HG03378 (cell line): ENCODE data around the gene GJB1.
"Not testable (repeated sequence)": the region's sequence is repeated elsewhere in the genome, so short reads cannot be mapped to it uniquely, and the experiment has no call there.

ENCODE experiments used
- ATAC-seq: cut with Tn5 transposase; IDR thresholded peaks from one replicate; pipeline ENCODE4 v1.9.1; 2021; ENCODE audit warnings: mild to moderate bottlenecking, moderate library complexity; ENCODE audit not compliant: unreplicated experiment

GJB1 gene

GRCh38 chrX:71254092-71254963, 31.3 kb downstream of the GJB1 start, which contains the start of gene ZMYM3:
ZMYM3 (minus strand) TSS chrX:71254140; CDS start chrX:71253255, 885 bp downstream.
- ATAC-seq: peak; percentile 61

GRCh38 chrX:71256051-71256450, 33.0 kb downstream of the GJB1 start:
- ATAC-seq: no peak

GRCh38 chrX:71256856-71257255, 33.8 kb downstream of the GJB1 start:
- ATAC-seq: no peak

GRCh38 chrX:71268624-71269023, 45.6 kb downstream of the GJB1 start:
- ATAC-seq: not testable (repeated sequence)

- no peak for ATAC-seq
Measured at GRCh38 chrX:71269801-71270395, 46.9 kb downstream of the GJB1 start.

GRCh38 chrX:71272313-71272712, 49.3 kb downstream of the GJB1 start:
- ATAC-seq: not testable (repeated sequence)
